Measurements from ENCODE around the gene BRSK1.

- TF ChIP-seq POLR2AphosphoS5 (IDR thresholded peaks at IDR 0.05) (no peak), CTCF (IDR thresholded peaks at IDR 0.05) (no peak), EP300 (IDR thresholded peaks at IDR 0.05) (no peak), POLR2A (IDR thresholded peaks at IDR 0.05) (no peak)
These were observed 21.2 kb downstream of the BRSK1 start for GRCh38 chr19:55304980-55305379.
